Type B pancreatic cell (in vitro differentiated cells): ENCODE results near the gene LCMT2. TPM values are rescaled to one million over a fixed set of nuclear protein-coding genes. Genes with fewer than 3 reads are reported as not detected.

Experiments used
- DNase-seq: peaks from one replicate; pipeline ENCODE4 v3.0.0; 2021; ENCODE audit warnings: mixed read lengths; ENCODE audit not compliant: unreplicated experiment; ENCODE audit errors: extremely low spot score
- H3K27ac Mint-ChIP-seq: 2 replicates; pipeline ENCODE4 v1.8.0; 2021; ENCODE audit warnings: mild to moderate bottlenecking, mixed read lengths
- H3K27me3 Mint-ChIP-seq: 2 replicates; pipeline ENCODE4 v1.8.0; 2021; ENCODE audit warnings: mixed read lengths
- H3K36me3 Mint-ChIP-seq: 2 replicates; pipeline ENCODE4 v1.8.0; 2021; ENCODE audit warnings: mixed read lengths
- H3K4me1 Mint-ChIP-seq: one replicate; pipeline ENCODE4 v1.8.0; 2021; ENCODE audit warnings: mixed read lengths; ENCODE audit not compliant: unreplicated experiment
- H3K4me3 Mint-ChIP-seq: 2 replicates; pipeline ENCODE4 v1.8.0; 2021; ENCODE audit warnings: mild to moderate bottlenecking, mixed read lengths
- H3K9me3 Mint-ChIP-seq: 2 replicates; pipeline ENCODE4 v1.8.0; 2021; ENCODE audit warnings: mixed read lengths
- total RNA-seq: library from RNA; stranded (reverse); gene quantifications from 2 replicates; pipeline ENCODE4 v1.2.1, GENCODE V29; 2021; ENCODE audit warnings: low replicate concordance
- TF ChIP-seq, protein P1 (sequence below): fragments of 200-600 bp; sonication (generic); conservative IDR thresholded peaks from 2 replicates; pipeline ENCODE4 v1.5.0; 2021; ENCODE audit warnings: antibody characterized with exemption, mild to moderate bottlenecking

LCMT2 gene
- total RNA-seq, 1 donor from 2014 or later: 13.7 TPM

GRCh38 chr15:43370310-43370974, 40.1 kb upstream of the LCMT2 start:
- Mint-ChIP-seq H3K27me3 (no peaks in the 10 kb centered on the region), H3K27ac (peak overlapping the region; percentile 91), H3K4me1 (peaks cover 45% of the 10 kb centered on the region), H3K4me3 (peak overlapping the region; percentile 96), H3K9me3 (peaks cover 19% of the 10 kb centered on the region), H3K36me3 (peaks cover 49% of the 10 kb centered on the region)
- DNase-seq: peak; percentile 72
- TF ChIP-seq, protein P1, sequence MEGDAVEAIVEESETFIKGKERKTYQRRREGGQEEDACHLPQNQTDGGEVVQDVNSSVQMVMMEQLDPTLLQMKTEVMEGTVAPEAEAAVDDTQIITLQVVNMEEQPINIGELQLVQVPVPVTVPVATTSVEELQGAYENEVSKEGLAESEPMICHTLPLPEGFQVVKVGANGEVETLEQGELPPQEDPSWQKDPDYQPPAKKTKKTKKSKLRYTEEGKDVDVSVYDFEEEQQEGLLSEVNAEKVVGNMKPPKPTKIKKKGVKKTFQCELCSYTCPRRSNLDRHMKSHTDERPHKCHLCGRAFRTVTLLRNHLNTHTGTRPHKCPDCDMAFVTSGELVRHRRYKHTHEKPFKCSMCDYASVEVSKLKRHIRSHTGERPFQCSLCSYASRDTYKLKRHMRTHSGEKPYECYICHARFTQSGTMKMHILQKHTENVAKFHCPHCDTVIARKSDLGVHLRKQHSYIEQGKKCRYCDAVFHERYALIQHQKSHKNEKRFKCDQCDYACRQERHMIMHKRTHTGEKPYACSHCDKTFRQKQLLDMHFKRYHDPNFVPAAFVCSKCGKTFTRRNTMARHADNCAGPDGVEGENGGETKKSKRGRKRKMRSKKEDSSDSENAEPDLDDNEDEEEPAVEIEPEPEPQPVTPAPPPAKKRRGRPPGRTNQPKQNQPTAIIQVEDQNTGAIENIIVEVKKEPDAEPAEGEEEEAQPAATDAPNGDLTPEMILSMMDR: no peak

- Mint-ChIP-seq H3K4me1 (peaks cover 3% of the 10 kb centered on the region), H3K4me3 (no peak overlapping the region), H3K27me3 (no peaks in the 10 kb centered on the region), H3K27ac (no peak overlapping the region), H3K9me3 (peaks cover 27% of the 10 kb centered on the region), H3K36me3 (peaks cover 78% of the 10 kb centered on the region)
- DNase-seq: no peak
- TF ChIP-seq, protein P1: no peak
These were observed 31.0 kb upstream of the LCMT2 start for GRCh38 chr15:43361313-43361903.

DNA sequence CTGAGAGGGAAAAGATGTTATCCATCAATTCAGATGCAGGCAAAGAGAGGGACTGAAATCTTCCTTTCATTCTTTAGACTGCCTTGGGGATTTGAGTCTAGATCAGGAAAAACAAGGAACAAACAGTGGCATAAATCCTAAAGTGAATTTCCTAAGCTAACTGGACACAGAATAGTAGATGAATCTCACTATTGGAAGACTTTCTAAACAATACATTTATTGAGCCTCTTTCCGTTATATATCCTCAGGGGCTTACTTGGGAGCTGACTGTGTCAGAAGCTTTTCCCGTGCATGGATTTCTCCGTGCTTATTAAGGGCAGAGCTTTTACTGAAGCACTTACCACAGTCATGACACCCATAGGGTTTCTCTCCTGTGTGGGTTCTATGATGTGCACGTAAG, 30.4 kb upstream of the LCMT2 start:
- no peaks in the 10 kb centered on the region for H3K4me1 Mint-ChIP-seq
- no peak for DNase-seq
- no peaks in the 10 kb centered on the region for H3K27me3 Mint-ChIP-seq
- peaks cover 76% of the 10 kb centered on the region for H3K36me3 Mint-ChIP-seq
- H3K27ac Mint-ChIP-seq: no peak overlapping the region
- peaks cover 25% of the 10 kb centered on the region for H3K9me3 Mint-ChIP-seq
- TF ChIP-seq, protein P1: no peak
- H3K4me3 Mint-ChIP-seq: no peak overlapping the region

- no peak for DNase-seq
- no peaks in the 10 kb centered on the region for H3K9me3 Mint-ChIP-seq
- no peaks in the 10 kb centered on the region for H3K27me3 Mint-ChIP-seq
- TF ChIP-seq, protein P1: no peak
- H3K4me3 Mint-ChIP-seq: no peak overlapping the region
- H3K36me3 Mint-ChIP-seq: peaks cover 31% of the 10 kb centered on the region
- H3K4me1 Mint-ChIP-seq: no peaks in the 10 kb centered on the region
- H3K27ac Mint-ChIP-seq: no peak overlapping the region
These were observed 22.5 kb upstream of the LCMT2 start for GRCh38 chr15:43352693-43353382.

DNA sequence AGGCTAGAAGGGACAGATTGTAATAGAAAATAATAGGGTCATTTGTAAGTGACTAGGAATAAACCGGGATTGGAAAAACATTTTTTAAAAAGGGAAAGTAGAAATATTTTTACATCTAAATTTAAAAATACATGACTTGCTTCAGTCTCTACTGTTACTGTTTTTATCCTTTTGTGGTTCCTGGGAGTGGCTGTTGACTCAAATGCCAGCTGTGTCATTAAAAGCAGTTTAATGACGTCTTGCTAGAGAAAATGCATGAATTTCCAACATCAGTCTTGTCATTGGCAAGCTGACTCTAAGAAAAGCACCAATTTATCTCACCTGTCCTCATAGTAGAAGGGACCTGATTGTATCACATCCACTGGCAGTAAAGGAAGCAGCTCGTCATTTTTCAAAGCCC, 16.7 kb upstream of the LCMT2 start:
- H3K4me3 Mint-ChIP-seq: no peak overlapping the region
- H3K4me1 Mint-ChIP-seq: no peaks in the 10 kb centered on the region
- DNase-seq: no peak

More for the DNA sequence above, 16.7 kb upstream of the LCMT2 start:
- TF ChIP-seq, protein P1: no peak
- Mint-ChIP-seq H3K27me3 (no peaks in the 10 kb centered on the region), H3K9me3 (no peaks in the 10 kb centered on the region), H3K36me3 (peaks cover 16% of the 10 kb centered on the region), H3K27ac (peak overlapping the region; percentile 17)
